Fibroblast of skin of scalp (primary cell): ENCODE results near the gene GJD3.

Experiments
- DNase-seq: peaks from one replicate; pipeline ENCODE4 v3.0.0-alpha.2; 2013

GJD3 gene

DNA sequence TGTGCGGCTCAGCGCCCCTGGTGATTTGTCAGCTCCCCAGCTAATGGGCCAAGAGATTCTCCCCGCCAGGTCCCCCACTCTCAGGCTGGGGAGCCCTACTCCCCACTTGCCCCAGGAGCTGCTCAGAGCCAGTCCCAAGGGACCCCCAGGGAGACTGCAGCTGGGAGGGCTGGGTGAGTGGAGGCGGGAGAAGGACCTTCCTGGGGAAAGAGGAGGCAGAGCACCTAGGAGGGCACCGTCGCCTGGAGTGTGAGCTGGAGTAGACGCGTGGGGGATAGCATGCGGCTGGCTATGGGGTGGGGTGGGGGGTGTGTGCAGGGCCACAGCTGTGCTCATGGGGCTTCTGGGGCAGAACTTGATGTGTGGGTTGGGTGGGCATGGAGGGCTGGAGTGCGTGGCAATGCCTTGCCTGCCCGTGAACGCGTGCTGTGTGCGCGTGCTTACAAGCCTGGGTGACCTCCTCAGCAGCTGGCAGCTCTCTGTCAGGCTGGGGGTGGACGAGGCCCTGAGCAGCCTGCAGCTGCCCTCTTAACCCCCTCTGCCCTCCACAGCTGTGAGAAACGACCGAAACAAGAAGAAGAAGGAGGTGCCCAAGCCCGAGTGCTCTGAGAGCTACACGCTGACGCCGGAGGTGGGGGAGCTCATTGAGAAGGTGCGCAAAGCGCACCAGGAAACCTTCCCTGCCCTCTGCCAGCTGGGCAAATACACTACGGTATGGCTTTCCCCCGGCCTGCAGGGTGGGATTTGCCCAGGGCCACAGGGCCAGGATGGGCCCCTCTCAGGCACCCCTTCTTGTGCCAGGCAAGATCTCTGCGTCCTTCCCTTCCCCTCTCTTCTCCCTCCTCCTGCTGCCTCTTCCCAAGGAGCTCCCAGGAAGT, 12.9 kb downstream of the GJD3 start:
- no peak for DNase-seq

- DNase-seq: no peak
Measured at GRCh38 chr17:40350689-40351358, 13.7 kb downstream of the GJD3 start.

DNA sequence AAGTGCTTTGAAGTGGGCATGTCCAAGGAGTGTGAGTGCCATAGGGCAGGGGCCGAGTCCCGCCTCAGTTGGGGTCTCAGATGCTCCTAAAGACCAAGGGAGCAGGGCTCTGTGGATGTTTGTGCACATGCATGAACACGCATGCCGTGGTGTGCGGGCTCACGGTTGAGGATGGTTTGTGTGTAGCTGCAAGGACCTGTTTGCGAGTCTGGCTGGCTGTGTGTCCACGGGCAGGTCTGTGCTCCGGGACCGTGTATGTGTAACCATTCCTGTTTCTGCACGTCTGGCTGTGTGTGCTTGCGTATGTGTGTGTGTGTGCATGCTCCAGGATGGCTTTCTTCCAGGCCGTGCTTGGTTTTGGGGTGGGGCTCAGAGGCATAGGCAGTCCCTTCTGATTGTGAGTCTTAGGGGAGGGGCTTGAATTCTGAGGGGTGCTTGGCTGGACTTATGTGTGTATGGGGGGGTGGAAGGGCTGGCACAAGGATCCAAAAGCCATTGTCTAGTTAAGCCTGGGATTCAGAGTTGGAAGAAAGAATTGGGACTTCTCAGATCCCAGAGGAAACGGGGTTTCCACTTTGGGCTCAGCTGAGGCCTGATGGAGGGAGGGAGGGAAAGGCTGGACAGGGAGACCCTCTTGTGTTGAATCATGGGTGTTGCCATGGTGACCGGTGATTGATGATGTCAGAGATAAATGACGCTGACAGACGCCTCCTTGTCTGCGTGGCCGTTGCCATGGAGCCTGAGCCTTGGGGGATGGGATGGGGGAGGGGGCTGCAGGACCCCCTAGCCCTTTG, 14.4 kb downstream of the GJD3 start:
- peak; percentile 53 for DNase-seq

GRCh38 chr17:40349477-40349894, 15.1 kb downstream of the GJD3 start:
- DNase-seq: no peak

- DNase-seq: no peak
Measured at GRCh38 chr17:40348562-40349476, 15.7 kb downstream of the GJD3 start.

DNA sequence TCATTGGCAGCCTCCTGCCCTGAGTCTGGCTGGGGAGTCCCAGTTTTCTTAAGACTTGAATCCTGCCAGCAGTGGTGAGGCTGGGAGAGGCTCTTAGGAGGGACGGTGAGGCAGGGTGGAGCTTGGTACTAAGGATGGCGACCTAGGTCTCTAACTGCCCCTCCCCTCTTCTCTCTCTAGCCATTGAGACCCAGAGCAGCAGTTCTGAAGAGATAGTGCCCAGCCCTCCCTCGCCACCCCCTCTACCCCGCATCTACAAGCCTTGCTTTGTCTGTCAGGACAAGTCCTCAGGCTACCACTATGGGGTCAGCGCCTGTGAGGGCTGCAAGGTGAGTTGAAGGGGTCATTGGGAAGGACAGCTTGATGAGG, 16.4 kb downstream of the GJD3 start:
- DNase-seq: no peak

- no peak for DNase-seq
Measured at GRCh38 chr17:40347319-40348135, 17.0 kb downstream of the GJD3 start.

DNA sequence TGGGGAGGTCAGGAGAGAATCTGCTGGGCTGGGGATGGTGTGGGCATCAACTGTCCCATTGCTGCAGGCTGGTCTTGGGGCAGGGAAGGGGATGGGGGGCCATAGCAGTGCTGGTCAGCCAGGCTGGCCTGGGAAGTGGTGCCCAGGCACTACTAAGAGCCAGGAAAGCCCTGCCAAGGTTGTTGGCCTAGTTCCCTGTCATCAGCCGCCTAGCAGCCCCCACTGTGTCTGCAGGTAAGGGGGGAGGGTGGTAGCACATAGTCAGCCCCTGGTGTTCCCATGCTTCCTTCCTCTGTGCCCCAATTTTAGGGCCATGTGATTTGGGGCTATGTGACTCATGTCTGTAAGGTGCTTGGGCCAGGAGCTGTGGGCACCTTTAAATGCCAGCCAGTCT, 17.8 kb downstream of the GJD3 start:
- no peak for DNase-seq

DNA sequence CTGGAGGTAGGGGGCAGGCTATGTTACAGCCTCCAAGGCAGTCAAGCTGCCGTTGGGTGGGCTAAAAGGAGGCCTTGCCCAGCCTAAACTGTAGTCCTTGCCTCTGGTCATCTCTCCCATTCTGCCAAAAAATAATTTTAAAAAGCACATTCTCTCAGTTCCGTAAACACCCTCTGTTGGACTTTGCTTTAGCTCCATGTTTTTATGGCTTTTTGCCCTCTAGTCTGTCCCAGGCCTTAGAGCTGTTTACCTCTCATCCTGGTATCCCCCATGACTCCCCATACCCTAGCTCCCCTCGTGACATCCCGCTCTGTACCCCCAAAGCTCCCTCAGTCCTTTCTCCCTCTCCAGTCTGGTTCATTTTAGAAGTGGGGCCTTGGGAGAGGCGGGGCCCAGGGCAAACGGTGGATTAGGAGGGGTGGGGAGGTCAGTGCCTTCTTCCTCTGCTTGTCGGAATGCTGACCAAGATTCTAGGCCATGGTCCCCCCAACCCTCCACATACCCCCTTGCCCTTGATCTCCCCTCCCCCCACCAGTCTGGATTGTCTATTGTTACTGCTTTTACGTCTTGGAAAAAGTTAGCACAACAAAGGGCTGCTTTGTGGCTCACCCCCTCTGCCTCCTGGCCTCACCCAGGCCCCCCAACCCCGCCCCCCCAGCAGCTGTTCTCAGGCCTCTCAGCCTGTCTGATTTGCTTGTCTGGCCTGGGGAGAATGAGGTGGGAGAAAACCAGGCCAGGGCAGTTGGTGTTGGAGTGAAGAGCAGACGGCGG, 18.4 kb downstream of the GJD3 start:
- DNase-seq: no peak

- DNase-seq: peak; percentile 63
Measured at GRCh38 chr17:40345161-40345993, 19.2 kb downstream of the GJD3 start.

DNA sequence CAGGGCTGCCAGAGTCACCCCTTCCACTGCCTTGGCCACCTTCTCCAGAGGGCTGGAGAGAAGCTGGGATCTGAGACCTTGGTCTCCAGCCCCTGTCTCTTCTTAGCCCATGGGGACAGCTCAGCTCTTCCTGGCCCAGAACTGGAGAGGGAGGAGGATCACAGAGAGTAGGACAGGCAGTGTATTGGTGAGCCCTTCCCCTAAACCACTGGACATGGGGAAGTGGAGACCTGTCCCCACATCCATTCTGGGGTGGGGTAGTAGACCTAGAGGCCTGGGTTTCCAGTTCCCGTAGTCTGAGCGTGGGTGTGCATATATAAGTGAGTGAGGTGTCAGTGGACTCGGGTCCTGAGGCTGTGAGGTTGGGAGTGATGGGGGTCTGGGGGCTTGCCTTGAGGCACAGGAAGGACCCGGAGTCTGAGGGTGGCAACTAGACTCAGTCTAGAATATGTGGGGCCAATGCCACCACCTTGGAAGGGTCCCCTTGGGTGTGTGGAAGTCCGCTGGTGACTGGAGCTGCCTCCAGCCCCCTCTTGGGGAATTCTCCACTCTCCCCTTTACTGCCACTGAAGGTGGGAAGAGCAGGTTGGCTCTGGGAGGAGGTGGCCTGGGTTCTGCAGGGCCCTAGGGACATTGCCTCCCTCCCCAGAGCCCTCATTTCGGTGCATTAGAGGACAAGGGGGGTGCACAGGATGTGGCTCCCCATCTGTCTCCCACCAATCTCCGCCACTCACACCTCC, 19.9 kb downstream of the GJD3 start:
- no peak for DNase-seq

GRCh38 chr17:40343219-40344119, 21.1 kb downstream of the GJD3 start:
- no peak for DNase-seq

DNA sequence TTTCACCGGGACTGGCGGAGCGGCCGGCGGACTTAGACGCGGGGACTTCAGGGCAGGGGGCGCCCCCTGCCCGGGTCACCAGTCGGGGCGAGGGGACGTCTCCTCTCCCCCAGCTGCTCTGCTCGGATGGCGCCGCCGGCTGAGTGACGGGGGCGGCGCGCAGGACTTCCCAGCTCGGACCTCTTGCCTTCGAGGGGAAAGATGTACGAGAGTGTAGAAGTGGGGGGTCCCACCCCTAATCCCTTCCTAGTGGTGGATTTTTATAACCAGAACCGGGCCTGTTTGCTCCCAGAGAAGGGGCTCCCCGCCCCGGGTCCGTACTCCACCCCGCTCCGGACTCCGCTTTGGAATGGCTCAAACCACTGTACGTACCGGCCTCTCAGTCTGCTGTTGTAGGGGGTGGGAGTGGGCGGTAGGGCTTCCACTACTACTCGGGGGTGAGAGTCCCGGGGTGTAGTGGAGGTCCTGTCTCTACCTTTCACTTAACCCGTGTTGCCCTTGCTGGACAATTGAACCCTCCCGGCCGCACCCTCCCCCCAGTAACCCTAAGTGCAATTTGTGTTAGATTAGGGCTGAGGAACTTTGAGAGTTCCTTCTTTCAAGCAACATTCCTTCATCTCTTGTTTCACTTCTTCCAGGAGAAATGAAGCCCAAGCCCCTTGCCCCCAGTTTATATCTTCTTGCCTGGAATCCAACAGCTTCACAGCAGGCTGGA, 21.9 kb downstream of the GJD3 start:
- no peak for DNase-seq

DNA sequence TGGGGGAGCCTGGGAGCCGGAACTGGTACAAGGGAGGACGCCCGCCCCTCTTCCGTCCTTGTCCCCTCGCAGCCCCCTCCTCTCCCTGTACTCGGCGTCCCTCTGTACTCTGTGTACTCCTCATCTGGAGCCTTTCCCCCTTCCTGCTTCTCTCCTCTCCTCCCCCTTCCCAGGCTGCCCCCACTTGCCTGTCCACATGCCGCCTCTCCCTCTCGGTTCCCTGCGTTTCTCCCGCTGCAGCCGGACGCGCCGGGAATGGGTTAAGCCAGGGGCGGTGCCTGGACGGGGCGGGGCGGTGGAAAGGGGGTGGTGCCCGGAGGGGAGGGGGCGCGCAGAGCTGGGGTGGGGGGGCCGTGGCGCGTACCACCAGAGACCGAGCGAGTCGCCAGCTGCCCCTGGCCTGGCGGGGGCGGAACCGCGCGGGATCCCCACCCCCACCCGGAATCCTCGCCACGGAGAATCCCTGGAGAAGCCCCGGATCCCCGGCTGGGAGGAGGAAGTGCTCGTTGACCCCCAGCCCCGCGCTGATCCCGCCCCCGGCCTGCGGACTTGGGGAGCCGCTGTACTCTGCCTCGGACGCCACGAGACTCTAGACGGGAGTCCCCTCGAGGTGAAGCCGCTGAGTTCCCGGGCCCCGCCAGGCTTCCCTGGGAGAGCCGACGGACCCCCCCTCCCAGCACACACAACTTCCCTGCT, 22.6 kb downstream of the GJD3 start:
- DNase-seq: peak; percentile 58

DNA sequence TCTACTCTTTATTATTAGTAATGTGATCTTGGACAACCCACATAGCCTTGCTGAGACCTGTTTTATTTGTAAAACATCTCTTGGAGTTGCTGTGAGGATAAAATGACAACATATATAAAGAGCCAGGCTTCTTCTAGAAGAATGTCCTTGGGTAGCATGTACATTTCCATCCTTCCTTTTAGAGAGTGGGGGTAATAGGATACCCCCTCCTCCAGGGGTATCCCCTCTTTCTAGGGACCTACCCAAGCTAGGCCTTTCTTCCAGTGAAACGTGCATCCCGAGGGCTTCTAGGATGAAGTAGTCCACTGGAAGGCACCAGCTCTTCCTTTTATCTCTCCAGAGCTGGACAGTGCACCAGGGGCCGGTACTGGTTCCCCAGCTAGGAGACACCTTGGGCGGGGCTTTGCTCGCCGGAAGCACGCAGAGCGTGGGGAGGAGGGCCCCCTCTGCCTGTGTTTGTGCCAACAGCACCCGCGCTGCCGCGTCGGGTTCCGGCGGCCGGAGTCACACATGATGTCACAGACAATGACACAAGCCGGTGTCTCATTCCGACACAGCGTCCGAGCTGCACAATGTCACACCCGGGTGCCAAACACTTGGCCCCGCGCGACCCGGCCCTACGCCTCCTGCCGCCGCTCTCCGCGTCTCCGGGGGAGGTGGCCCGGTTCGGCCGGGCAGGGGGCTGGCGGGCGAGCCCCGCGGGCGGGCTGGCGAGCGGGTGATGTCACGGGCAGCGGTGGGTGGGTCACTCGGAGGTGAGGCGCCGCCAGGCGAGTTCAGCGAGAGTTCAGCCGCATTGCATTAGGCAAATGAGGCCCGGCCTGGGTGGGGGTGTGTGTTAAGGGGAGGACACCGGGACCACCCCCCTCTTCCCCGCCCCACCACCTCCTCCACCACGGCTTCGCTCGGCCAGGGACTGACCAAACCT, 23.4 kb downstream of the GJD3 start:
- peak; percentile 66 for DNase-seq
